Liver (tissue), 9 donors: Measurements from ENCODE around the gene AMBRA1. TPM values are rescaled to one million over a fixed set of nuclear protein-coding genes. Genes with fewer than 3 reads are reported as not detected.

ENCODE experiments used
- DNase-seq: peaks from one replicate; pipeline ENCODE4 v3.0.0-alpha.2; 2017; ENCODE audit warnings: low spot score
- H3K27ac ChIP-seq, 2 donors: one replicate each; pipeline ENCODE4 v1.7.0; 2013; ENCODE audit warnings: inconsistent platforms in 2 of 2, low read length in 2 of 2, control low read depth in 1 of 2, low read depth in 1 of 2, mild to moderate bottlenecking in 1 of 2
- H3K27me3 ChIP-seq, 4 donors: one replicate each; pipeline versions ENCODE4 v1.6.1 to v1.7.0; 2013; ENCODE audit warnings: low read length in 3 of 4, inconsistent platforms in 1 of 4, mild to moderate bottlenecking in 1 of 4, moderate library complexity in 1 of 4; ENCODE audit not compliant: control insufficient read depth in 4 of 4, insufficient read depth in 4 of 4
- H3K36me3 ChIP-seq, 4 donors: one replicate each; pipeline versions ENCODE4 v1.6.1 to v1.7.0; 2013; ENCODE audit warnings: low read length in 3 of 4, mild to moderate bottlenecking in 3 of 4, low read depth in 1 of 4, moderate library complexity in 1 of 4; ENCODE audit not compliant: control insufficient read depth in 4 of 4, insufficient read depth in 3 of 4
- H3K4me1 ChIP-seq, 4 donors: one replicate each; pipeline versions ENCODE4 v1.6.1 to v1.7.0; 2013; ENCODE audit warnings: low read length in 3 of 4, mild to moderate bottlenecking in 3 of 4, moderate library complexity in 1 of 4; ENCODE audit not compliant: control insufficient read depth in 4 of 4, insufficient read depth in 4 of 4
- H3K4me3 ChIP-seq, 3 donors: one replicate each; pipeline versions ENCODE4 v1.6.1 to v1.7.0; 2013; ENCODE audit warnings: low read length in 3 of 3, control low read depth in 1 of 3, low read depth in 1 of 3, mild to moderate bottlenecking in 1 of 3
- H3K9ac ChIP-seq, 2 donors: one replicate each; pipeline ENCODE4 v1.7.0; 2013; ENCODE audit warnings: low read length in 2 of 2, mild to moderate bottlenecking in 2 of 2, moderate library complexity in 2 of 2, control low read depth in 1 of 2, low read depth in 1 of 2
- H3K9me3 ChIP-seq, 4 donors: one replicate each; pipeline versions ENCODE4 v1.6.1 to v1.7.0; 2013; ENCODE audit warnings: low read length in 3 of 4; ENCODE audit not compliant: control insufficient read depth in 4 of 4
- CTCF ChIP-seq: fragments of 150-350 bp; IDR thresholded peaks from 2 replicates; pipeline ENCODE4 v1.5.1; 2017; ENCODE audit warnings: improper control_type of control experiment, low read depth, low read length; ENCODE audit not compliant: missing input control
- EGR1 ChIP-seq, 2 donors: IDR thresholded peaks; 2 replicates each; pipeline ENCODE4 v1.6.1; 2016 to 2018; ENCODE audit warnings: antibody characterized with exemption in 2 of 2, low read depth in 2 of 2
- FOXA1 ChIP-seq: IDR thresholded peaks from 2 replicates; pipeline ENCODE4 v1.6.1; 2016; ENCODE audit warnings: antibody characterized with exemption
- FOXA2 ChIP-seq: IDR thresholded peaks from 2 replicates; pipeline ENCODE4 v1.6.1; 2016; ENCODE audit warnings: antibody characterized with exemption
- GABPA ChIP-seq, 2 donors: IDR thresholded peaks in 1 of 2; conservative IDR thresholded peaks in 1 of 2; 2 replicates each; pipeline ENCODE4 v1.6.1; 2016; ENCODE audit warnings: antibody characterized with exemption in 2 of 2, mild to moderate bottlenecking in 1 of 2, moderate library complexity in 1 of 2
- HNF4A ChIP-seq, 2 donors: conservative IDR thresholded peaks; 2 replicates each; pipeline ENCODE4 v1.6.1; 2016; ENCODE audit warnings: antibody characterized with exemption in 2 of 2, mild to moderate bottlenecking in 2 of 2
- HNF4G ChIP-seq: IDR thresholded peaks from 2 replicates; pipeline ENCODE4 v1.6.1; 2016; ENCODE audit warnings: antibody characterized with exemption
- JUND ChIP-seq, 2 donors: IDR thresholded peaks; 2 replicates each; pipeline ENCODE4 v1.6.1; 2016; ENCODE audit warnings: antibody characterized with exemption in 2 of 2
- MAX ChIP-seq: IDR thresholded peaks from 2 replicates; pipeline ENCODE4 v1.6.1; 2016; ENCODE audit warnings: antibody characterized with exemption
- NR2F2 ChIP-seq: IDR thresholded peaks from 2 replicates; pipeline ENCODE4 v1.6.1; 2016; ENCODE audit warnings: antibody characterized with exemption
- RAD21 ChIP-seq, 2 donors: IDR thresholded peaks; 2 replicates each; pipeline ENCODE4 v1.6.1; 2016; ENCODE audit warnings: antibody characterized with exemption in 2 of 2, mild to moderate bottlenecking in 2 of 2
- REST ChIP-seq: IDR thresholded peaks from 2 replicates; pipeline ENCODE4 v1.6.1; 2016; ENCODE audit warnings: antibody characterized with exemption, mild to moderate bottlenecking
- RXRA ChIP-seq, 2 donors: IDR thresholded peaks; 2 replicates each; pipeline ENCODE4 v1.6.1; 2017 to 2018; ENCODE audit warnings: antibody characterized with exemption in 2 of 2, mild to moderate bottlenecking in 1 of 2
- SP1 ChIP-seq: IDR thresholded peaks from 2 replicates; pipeline ENCODE4 v1.6.1; 2018; ENCODE audit warnings: antibody characterized with exemption, mild to moderate bottlenecking
- TAF1 ChIP-seq: conservative IDR thresholded peaks from 2 replicates; pipeline ENCODE4 v1.6.1; 2016; ENCODE audit warnings: antibody characterized with exemption, mild to moderate bottlenecking
- YY1 ChIP-seq: IDR thresholded peaks from 2 replicates; pipeline ENCODE4 v1.6.1; 2016; ENCODE audit warnings: antibody characterized with exemption, mild to moderate bottlenecking
- ZBTB33 ChIP-seq: IDR thresholded peaks from 2 replicates; pipeline ENCODE4 v1.6.1; 2016; ENCODE audit warnings: antibody characterized with exemption
- WGBS: extraction: QIAGEN DNeasy Blood & Tissue Kit; methylation state at CpG from one replicate; pipeline ENCODE4 v1.1.7; 2013; 5-methylcytosine and 5-hydroxymethylcytosine counted together
- polyA plus RNA-seq, 2 donors: library from polyadenylated mRNA; stranded (reverse) in 1 of 2; unstranded in 1 of 2; fragments of 200-250 nt in 1 of 2; fragments of >200 nt in 1 of 2; fragmentation: Nextera tagmentation in 1 of 2; extraction: Ambion mirVana in 1 of 2; gene quantifications; one replicate each; pipeline versions ENCODE4 v1.2.1 to v1.2.3, GENCODE V29; 2013 to 2015
- total RNA-seq, 2 donors: library from RNA; depleted of rRNA; stranded (reverse); fragments of >200 nt; gene quantifications; one replicate each; pipeline ENCODE4 v1.2.3, GENCODE V29; 2014
- donor health status: healthy.
- donor health status: healthy.
- donor health status: healthy.
- donor health status: healthy.
- donor health status: healthy.

The AMBRA1 gene
- total and polyA plus RNA-seq, 4 donors: 3.7 to 25.7 (median 15.1) TPM

GRCh38 chr11:46600194-46600960 lies 6.6 kb upstream of the AMBRA1 start (continued):
- TF ChIP-seq CTCF: no peak
- TF ChIP-seq HNF4G: no peak
- TF ChIP-seq JUND (IDR thresholded peaks at IDR 0.05): no peak
- TF ChIP-seq HNF4A (conservative IDR thresholded peaks at IDR 0.05): no peak
- TF ChIP-seq RAD21 (IDR thresholded peaks at IDR 0.05): no peak
- TF ChIP-seq MAX: no peak

- Histone ChIP-seq H3K9me3 (no peaks in the 10 kb centered on the region), H3K4me1 (peaks cover 0 to 9% (median under 1%) of the 10 kb centered on the region in 4 donors), H3K27me3 (no peaks in the 10 kb centered on the region), H3K9ac (no peak overlapping the region), H3K4me3 (no peak overlapping the region), H3K27ac (no peak overlapping the region), H3K36me3 (peaks cover 0 to 4% (median 0%) of the 10 kb centered on the region in 4 donors)
- TF ChIP-seq EGR1 (IDR thresholded peaks at IDR 0.05; ENCODE audit: low read depth in 2 of 2) (no peak), REST (no peak), GABPA (IDR thresholded peaks at IDR 0.05 in 1 of 2, conservative IDR thresholded peaks at IDR 0.05 in 1 of 2) (no peak), NR2F2 (no peak), HNF4A (conservative IDR thresholded peaks at IDR 0.05) (no peak), FOXA1 (no peak), RAD21 (IDR thresholded peaks at IDR 0.05) (no peak), CTCF (no peak), RXRA (IDR thresholded peaks at IDR 0.05) (no peak), SP1 (no peak), ZBTB33 (no peak), MAX (no peak), HNF4G (no peak), FOXA2 (no peak), YY1 (no peak), JUND (IDR thresholded peaks at IDR 0.05) (no peak), TAF1 (no peak)
- DNase-seq: no peak
- 96% methylated on average over 8 of the region's 8 CpGs for WGBS
Measured at GRCh38 chr11:46599340-46600193, 5.7 kb upstream of the AMBRA1 start.
